H1 (cell line): ENCODE data around the gene SLC25A26. TPM values are rescaled to one million over a fixed set of nuclear protein-coding genes. Genes with fewer than 3 reads are reported as not detected.

ENCODE experiments used
- CTCF ChIA-PET: fragments of 300-600 bp; sonication (Branson Sonifier 250); formaldehyde crosslinking; loops from one replicate; lab custom pipeline; 2021; ENCODE audit not compliant: partially characterized antibody; lab: Charles Lee
- POLR2A ChIA-PET: fragments of 300-600 bp; sonication (Branson Sonifier 250); formaldehyde crosslinking; loops from one replicate; lab custom pipeline; 2021; ENCODE audit warnings: inconsistent platforms; ENCODE audit not compliant: partially characterized antibody; lab: Charles Lee
- DNase-seq, 2 experiments: peaks; one replicate each; pipeline versions ENCODE4 v3.0.0 to v3.0.0-alpha.2; 2010 to 2022; ENCODE audit warnings: low spot score in 2 of 2, low read depth in 1 of 2, mixed read lengths in 1 of 2
- FAIRE-seq: peaks from 2 replicates; lab custom pipeline; 2011; peaks lifted over from hg19 to GRCh38; lab: Jason Lieb, UNC
- H2AFZ ChIP-seq: 2 replicates; pipeline ENCODE4 v1.8.1; 2012; ENCODE audit warnings: low read length, inconsistent platforms
- H2AK5ac ChIP-seq: 2 replicates; pipeline ENCODE4 v1.6.1; 2013; ENCODE audit warnings: low read depth, low read length
- H2BK120ac ChIP-seq: replicated peaks from 2 replicates; pipeline ENCODE3; 2013; ENCODE audit warnings: low read depth, low read length, inconsistent platforms
- H2BK12ac ChIP-seq: 2 replicates; pipeline ENCODE4 v1.6.1; 2013; ENCODE audit warnings: low read depth, low read length
- H2BK15ac ChIP-seq: 2 replicates; pipeline ENCODE4 v1.6.1; 2013; ENCODE audit warnings: low read length
- H2BK20ac ChIP-seq: 2 replicates; pipeline ENCODE4 v1.6.1; 2013; ENCODE audit warnings: low read length
- H2BK5ac ChIP-seq: 2 replicates; pipeline ENCODE4 v1.6.1; 2013; ENCODE audit warnings: low read depth, low read length
- H3K14ac ChIP-seq: 2 replicates; pipeline ENCODE4 v1.6.1; 2013; ENCODE audit warnings: inconsistent platforms; ENCODE audit not compliant: insufficient read length
- H3K18ac ChIP-seq: 2 replicates; pipeline ENCODE4 v1.6.1; 2013; ENCODE audit warnings: low read length; ENCODE audit errors: extremely low read depth
- H3K23ac ChIP-seq: 2 replicates; pipeline ENCODE4 v1.6.1; 2013; ENCODE audit warnings: inconsistent platforms; ENCODE audit not compliant: insufficient read length
- H3K23me2 ChIP-seq: 2 replicates; pipeline ENCODE4 v1.6.1; 2013; ENCODE audit warnings: low read depth, low read length
- H3K27ac ChIP-seq: 2 replicates; pipeline ENCODE4 v1.6.1; 2011; ENCODE audit warnings: low read depth, low read length, inconsistent platforms
- H3K27me3 ChIP-seq, 4 experiments: replicated peaks in 1 of 4; 1 replicate in 1 of 4; 2 replicates in 3 of 4; pipeline versions ENCODE4 v1.6.1 to v1.8.1; 2011 to 2013; ENCODE audit warnings: low read length in 3 of 4, mild to moderate bottlenecking in 3 of 4, inconsistent platforms in 2 of 4, mixed read lengths in 2 of 4, moderate library complexity in 1 of 4; ENCODE audit not compliant: control insufficient read depth in 3 of 4, insufficient read depth in 3 of 4; ENCODE audit errors: extremely low read depth in 1 of 4
- H3K36me3 ChIP-seq, 4 experiments: 2 replicates each; pipeline versions ENCODE4 v1.6.1 to v1.8.1; 2011 to 2013; ENCODE audit warnings: mild to moderate bottlenecking in 4 of 4, low read length in 3 of 4, moderate library complexity in 2 of 4, control low read depth in 1 of 4, inconsistent platforms in 1 of 4; ENCODE audit not compliant: insufficient read depth in 4 of 4, control insufficient read depth in 2 of 4
- H3K4ac ChIP-seq: replicated peaks from 2 replicates; pipeline ENCODE3; 2013; ENCODE audit warnings: low read length, low read depth, mixed read lengths, inconsistent platforms; ENCODE audit not compliant: insufficient read length
- H3K4me1 ChIP-seq, 4 experiments: replicated peaks in 1 of 4; 1 replicate in 1 of 4; 2 replicates in 3 of 4; pipeline versions ENCODE4 v1.6.1 to v1.8.1; 2011 to 2013; ENCODE audit warnings: low read length in 3 of 4, inconsistent platforms in 2 of 4, mixed read lengths in 1 of 4; ENCODE audit not compliant: insufficient read depth in 4 of 4, control insufficient read depth in 3 of 4
- H3K4me2 ChIP-seq, 2 experiments: 2 replicates each; pipeline versions ENCODE4 v1.6.1 to v1.8.1; 2011 to 2013; ENCODE audit warnings: low read depth in 2 of 2, low read length in 2 of 2, control low read depth in 1 of 2, inconsistent platforms in 1 of 2, mild to moderate bottlenecking in 1 of 2; ENCODE audit not compliant: insufficient read depth in 1 of 2
- H3K4me3 ChIP-seq, 4 experiments: fragments of 200-600, 300-600 bp in 1 of 4; sonication (generic), shearing (Covaris generic), sonication (Bioruptor Twin) in 1 of 4; 2 replicates each; pipeline versions ENCODE4 v1.5.1 to v1.8.1; 2011 to 2016; ENCODE audit warnings: low read length in 4 of 4, low read depth in 3 of 4, control low read depth in 2 of 4, inconsistent platforms in 2 of 4, mild to moderate bottlenecking in 2 of 4, mixed read lengths in 1 of 4, moderate library complexity in 1 of 4; ENCODE audit not compliant: insufficient read depth in 2 of 4; ENCODE audit errors: extremely low read depth in 1 of 4
- H3K56ac ChIP-seq: replicated peaks from 2 replicates; pipeline ENCODE3; 2013; ENCODE audit warnings: low read depth, mild to moderate bottlenecking, mixed read lengths, low read length, inconsistent platforms; ENCODE audit not compliant: insufficient read length
- H3K79me1 ChIP-seq: 2 replicates; pipeline ENCODE4 v1.6.1; 2013; ENCODE audit warnings: low read depth, low read length, control low read depth
- H3K79me2 ChIP-seq, 2 experiments: 2 replicates each; pipeline versions ENCODE4 v1.6.1 to v1.8.1; 2012 to 2013; ENCODE audit warnings: low read length in 2 of 2, mild to moderate bottlenecking in 2 of 2, inconsistent platforms in 1 of 2; ENCODE audit not compliant: insufficient read depth in 2 of 2, control insufficient read depth in 1 of 2
- H3K9ac ChIP-seq, 4 experiments: replicated peaks in 1 of 4; 1 replicate in 1 of 4; 2 replicates in 3 of 4; pipeline versions ENCODE4 v1.6.1 to v1.8.1; 2011 to 2013; ENCODE audit warnings: low read depth in 3 of 4, low read length in 3 of 4, control low read depth in 2 of 4, mild to moderate bottlenecking in 2 of 4, moderate library complexity in 2 of 4, inconsistent platforms in 1 of 4; ENCODE audit errors: extremely low read depth in 1 of 4
- H3K9me3 ChIP-seq, 2 experiments: 2 replicates each; pipeline versions ENCODE4 v1.6.1 to v1.8.1; 2012 to 2013; ENCODE audit warnings: mild to moderate bottlenecking in 2 of 2, moderate library complexity in 2 of 2, control low read depth in 1 of 2, inconsistent platforms in 1 of 2, low read depth in 1 of 2, low read length in 1 of 2, mixed read lengths in 1 of 2; ENCODE audit not compliant: insufficient read depth in 2 of 2
- H4K20me1 ChIP-seq, 2 experiments: replicated peaks in 1 of 2; 2 replicates each; pipeline versions ENCODE3 to v1.8.1; 2011 to 2013; ENCODE audit warnings: inconsistent platforms in 2 of 2, low read length in 2 of 2, mild to moderate bottlenecking in 1 of 2; ENCODE audit not compliant: insufficient read depth in 2 of 2, control insufficient read depth in 1 of 2
- H4K5ac ChIP-seq: 2 replicates; pipeline ENCODE4 v1.6.1; 2013; ENCODE audit warnings: low read length, low read depth, mixed read lengths, inconsistent platforms; ENCODE audit not compliant: insufficient read length
- H4K8ac ChIP-seq: 2 replicates; pipeline ENCODE4 v1.8.0; 2013; ENCODE audit warnings: mild to moderate bottlenecking, moderate library complexity, low read length, inconsistent platforms; ENCODE audit not compliant: insufficient read depth; ENCODE audit errors: extremely low read depth
- H4K91ac ChIP-seq: replicated peaks from 2 replicates; pipeline ENCODE3; 2013; ENCODE audit warnings: low read length, mixed read lengths, inconsistent platforms; ENCODE audit not compliant: insufficient read length
- ASH2L ChIP-seq: fragments of 200-600, 300-600 bp; sonication (generic); IDR thresholded peaks from one replicate; pipeline ENCODE4 v1.7.1; 2017; ENCODE audit warnings: low read length
- HDAC2 ChIP-seq, 2 experiments: fragments of 300-600 bp in 1 of 2; sonication (generic) in 1 of 2; IDR thresholded peaks; 2 replicates each; pipeline ENCODE4 v1.6.1; 2011 to 2012; ENCODE audit warnings: low read depth in 2 of 2, low read length in 2 of 2, mild to moderate bottlenecking in 2 of 2, moderate library complexity in 2 of 2, borderline replicate concordance in 1 of 2, inconsistent platforms in 1 of 2
- ZNF274 ChIP-seq: IDR thresholded peaks from 2 replicates; pipeline ENCODE4 v1.7.0; 2012; ENCODE audit warnings: low read length, borderline replicate concordance; ENCODE audit errors: extremely low read depth
- WGBS, 2 experiments: shearing (Covaris generic) in 1 of 2; methylation state at CpG; one replicate each; pipeline versions ENCODE4 v1.1.6 to v1.1.7; 2013 to 2015; ENCODE audit warnings: low lambda C conversion rate in 2 of 2, mixed read lengths in 2 of 2, inconsistent platforms in 1 of 2, low coverage in 1 of 2, missing lambda C conversion rate in 1 of 2; ENCODE audit not compliant: insufficient replicate concordance in 2 of 2, insufficient coverage in 1 of 2, insufficient read length in 1 of 2; ENCODE audit errors: extremely low coverage in 1 of 2, missing lambda C conversion rate in 1 of 2; 5-methylcytosine and 5-hydroxymethylcytosine counted together
- polyA plus RNA-seq, 7 experiments: library from polyadenylated mRNA; depleted of rRNA in 3 of 7; stranded (reverse) in 5 of 7; unstranded in 2 of 7; fragments of >200 nt in 5 of 7; fragments of 200-250 nt in 2 of 7; gene quantifications; 1 replicate in 5 of 7; 2 replicates in 1 of 7; 4 replicates in 1 of 7; pipeline versions ENCODE4 v1.2.1 to v1.2.3, GENCODE V29; 2011 to 2013; ENCODE audit warnings: missing spikeins in 2 of 7, mixed read lengths in 2 of 7
- total RNA-seq: library from RNA; stranded (reverse); fragmentation: NEBNext Ultra II Directional; extraction: Animal tissue kit (Norgen Biotek cat#: 25700); gene quantifications from 2 replicates; pipeline ENCODE4 v1.2.1, GENCODE V29; 2021

Gene SLC25A26
- total and polyA plus RNA-seq, 2 of the 8 experiments (the other 6 are each of a cell fraction or from before 2014, with no cell fraction given): 30.0 to 37.0 TPM

DNA sequence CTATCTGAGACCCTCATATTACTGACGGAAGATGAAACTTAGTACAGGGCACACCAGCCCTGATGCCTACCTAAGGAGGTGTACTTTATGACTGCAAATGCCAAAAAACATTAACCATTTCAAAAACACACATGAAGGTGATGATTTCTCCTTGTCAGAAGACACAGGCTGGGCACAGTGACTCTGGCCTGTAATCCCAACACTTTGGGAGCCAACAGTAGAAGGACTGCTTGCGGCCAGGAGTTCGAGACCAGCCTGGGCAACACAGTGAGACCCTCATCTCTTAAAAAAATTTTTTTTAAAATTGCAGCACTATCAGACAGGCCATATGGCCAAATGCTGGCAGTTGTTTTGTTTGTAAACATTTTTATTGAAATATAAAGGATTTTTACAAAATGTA, 206.6 kb downstream of the SLC25A26 start:
- Histone ChIP-seq H4K91ac (no peak overlapping the region), H2BK120ac (no peak overlapping the region), H3K14ac (no peak overlapping the region), H3K9me3 (peaks cover 12 to 16% of the 10 kb centered on the region in 2 experiments), H2AFZ (no peak overlapping the region), H2BK15ac (0 out of 2 replicates have a peak overlapping the region, but pooled peaks have one; percentile 40), H2BK5ac (no peak overlapping the region), H3K4me1 (peaks cover 0 to 24% (median 17%) of the 10 kb centered on the region in 4 experiments; a peak in 6 of 7 replicates), H3K9ac (no peak overlapping the region), H4K8ac (no peak overlapping the region), H4K5ac (no peak overlapping the region), H3K36me3 (peaks cover 0 to 30% (median 7%) of the 10 kb centered on the region in 4 experiments; a peak in 5 of 8 replicates), H2BK12ac (no peak overlapping the region), H3K79me2 (peaks cover 15 to 99% of the 10 kb centered on the region in 2 experiments), H3K79me1 (peaks cover 18% of the 10 kb centered on the region), H3K27ac (no peak overlapping the region), H3K18ac (no peak overlapping the region), H2AK5ac (no peak overlapping the region), H3K4me3 (no peak overlapping the region), H3K4ac (no peak overlapping the region), H2BK20ac (no peak overlapping the region), H3K4me2 (no peak overlapping the region), H4K20me1 (peaks cover 14 to 47% of the 10 kb centered on the region in 2 experiments), H3K23ac (no peak overlapping the region), H3K23me2 (no peaks in the 10 kb centered on the region), H3K27me3 (no peaks in the 10 kb centered on the region), H3K56ac (no peak overlapping the region)
- POLR2A ChIA-PET: interaction anchor here (0.9 to 1.2 kb wide), 2 partner anchors 15 kb away, joined by 3 to 4 read pairs; no protein-coding TSS in a partner anchor
- DNase-seq (no peak), FAIRE-seq (no peak)
- CTCF ChIA-PET: no interaction called here
- 87% methylated on average over 3 of the region's 3 CpGs; no CpG with 5 or more reads in 1 of the 2 experiments for WGBS, 2 experiments
- TF ChIP-seq HDAC2 (IDR thresholded peaks at IDR 0.05; ENCODE audit: borderline replicate concordance in 1 of 2, low read depth in 2 of 2, low read length in 2 of 2): no peak
- no peak for TF ChIP-seq ZNF274
- no peak for TF ChIP-seq ASH2L
